Esophagus muscularis mucosa (tissue), 3 donors: ENCODE results near the gene TRHDE.

Source experiments
- POLR2A ChIP-seq: fragments of 450-650 bp; IDR thresholded peaks from one replicate; pipeline ENCODE4 v1.6.1; 2017; ENCODE audit warnings: antibody characterized with exemption, moderate library complexity, mild to moderate bottlenecking, low read depth
- POLR2AphosphoS5 ChIP-seq, 2 donors: sonication (generic); formaldehyde crosslinking; IDR thresholded peaks; one replicate each; pipeline ENCODE4 v1.6.1; 2017; ENCODE audit warnings: antibody characterized with exemption in 2 of 2
- TF ChIP-seq, protein P1 (sequence below), 3 experiments: fragments of 200-600 bp in 2 of 3; fragments of 450-650 bp in 1 of 3; sonication (generic) in 2 of 3; IDR thresholded peaks; one replicate each; pipeline ENCODE4 v1.5.1; 2017 to 2019; ENCODE audit warnings: antibody characterized with exemption in 3 of 3, mild to moderate bottlenecking in 2 of 3, moderate library complexity in 1 of 3

DNA sequence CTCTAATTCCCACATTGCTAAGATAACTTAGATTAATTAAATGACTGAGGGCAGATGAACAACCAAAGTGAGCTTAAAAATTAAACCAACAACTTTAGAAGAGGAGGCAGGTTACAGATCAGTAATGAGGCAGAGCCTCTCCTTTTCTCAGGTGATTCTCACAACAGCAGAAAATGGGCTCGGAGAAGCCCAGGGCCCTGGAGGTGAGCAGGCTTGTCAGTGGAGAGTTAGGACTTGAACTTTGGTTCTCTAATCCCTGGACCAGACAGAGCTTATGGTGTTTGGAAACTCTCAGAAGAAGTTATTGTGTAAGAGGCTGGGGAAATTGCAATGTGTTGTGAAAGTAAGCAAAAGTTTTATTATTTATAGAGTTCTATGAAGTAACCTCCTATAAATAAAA lies 2.8 kb downstream of the TRHDE start:
- TF ChIP-seq, protein P1, sequence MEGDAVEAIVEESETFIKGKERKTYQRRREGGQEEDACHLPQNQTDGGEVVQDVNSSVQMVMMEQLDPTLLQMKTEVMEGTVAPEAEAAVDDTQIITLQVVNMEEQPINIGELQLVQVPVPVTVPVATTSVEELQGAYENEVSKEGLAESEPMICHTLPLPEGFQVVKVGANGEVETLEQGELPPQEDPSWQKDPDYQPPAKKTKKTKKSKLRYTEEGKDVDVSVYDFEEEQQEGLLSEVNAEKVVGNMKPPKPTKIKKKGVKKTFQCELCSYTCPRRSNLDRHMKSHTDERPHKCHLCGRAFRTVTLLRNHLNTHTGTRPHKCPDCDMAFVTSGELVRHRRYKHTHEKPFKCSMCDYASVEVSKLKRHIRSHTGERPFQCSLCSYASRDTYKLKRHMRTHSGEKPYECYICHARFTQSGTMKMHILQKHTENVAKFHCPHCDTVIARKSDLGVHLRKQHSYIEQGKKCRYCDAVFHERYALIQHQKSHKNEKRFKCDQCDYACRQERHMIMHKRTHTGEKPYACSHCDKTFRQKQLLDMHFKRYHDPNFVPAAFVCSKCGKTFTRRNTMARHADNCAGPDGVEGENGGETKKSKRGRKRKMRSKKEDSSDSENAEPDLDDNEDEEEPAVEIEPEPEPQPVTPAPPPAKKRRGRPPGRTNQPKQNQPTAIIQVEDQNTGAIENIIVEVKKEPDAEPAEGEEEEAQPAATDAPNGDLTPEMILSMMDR (IDR thresholded peaks at IDR 0.05): no peak
- TF ChIP-seq POLR2A: no peak
- no peak for TF ChIP-seq POLR2AphosphoS5 (IDR thresholded peaks at IDR 0.05)
